ENCODE results near the gene CCDC183. TPM values are rescaled to one million over a fixed set of nuclear protein-coding genes. Genes with fewer than 3 reads are reported as not detected.
"Not testable (repeated sequence)": the region's sequence is repeated elsewhere in the genome, so short reads cannot be mapped to it uniquely, and the experiment has no call there.

Gene CCDC183
- total RNA-seq, 1 experiment from 2014 or later = 1.8 TPM

DNA sequence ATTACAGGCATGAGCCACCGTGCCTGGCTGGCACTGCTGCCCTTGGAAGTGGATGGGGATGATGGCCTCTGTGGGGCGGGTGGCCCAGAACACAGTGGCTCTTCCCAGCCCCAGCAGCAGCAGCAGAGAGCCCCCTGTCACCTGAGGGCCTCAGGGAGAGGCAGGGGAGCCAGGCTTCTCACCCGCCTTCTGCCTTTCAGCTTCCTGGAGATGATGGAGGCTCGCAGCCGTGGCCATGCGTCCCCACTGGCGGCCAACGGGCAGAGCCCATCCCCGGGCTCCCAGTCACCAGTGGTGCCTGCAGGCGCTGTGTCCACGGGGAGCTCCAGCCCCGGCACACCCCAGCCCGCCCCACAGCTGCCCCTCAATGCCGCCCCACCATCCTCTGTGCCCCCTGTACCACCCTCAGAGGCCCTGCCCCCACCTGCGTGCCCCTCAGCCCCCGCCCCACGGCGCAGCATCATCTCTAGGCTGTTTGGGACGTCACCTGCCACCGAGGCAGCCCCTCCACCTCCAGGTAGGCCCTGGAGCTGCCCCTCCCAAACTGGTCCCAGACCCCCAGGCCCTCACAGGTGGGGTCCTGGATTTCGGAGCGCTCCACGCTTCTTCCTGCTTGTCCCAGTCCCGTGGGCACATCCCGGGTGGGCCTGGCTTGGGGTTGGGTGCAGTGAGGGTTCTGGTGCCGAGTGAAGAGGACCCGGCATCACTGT, 41.2 kb downstream of the CCDC183 start:
- no peak for DNase-seq (ENCODE audit: extremely low read depth, low read depth)

DNA sequence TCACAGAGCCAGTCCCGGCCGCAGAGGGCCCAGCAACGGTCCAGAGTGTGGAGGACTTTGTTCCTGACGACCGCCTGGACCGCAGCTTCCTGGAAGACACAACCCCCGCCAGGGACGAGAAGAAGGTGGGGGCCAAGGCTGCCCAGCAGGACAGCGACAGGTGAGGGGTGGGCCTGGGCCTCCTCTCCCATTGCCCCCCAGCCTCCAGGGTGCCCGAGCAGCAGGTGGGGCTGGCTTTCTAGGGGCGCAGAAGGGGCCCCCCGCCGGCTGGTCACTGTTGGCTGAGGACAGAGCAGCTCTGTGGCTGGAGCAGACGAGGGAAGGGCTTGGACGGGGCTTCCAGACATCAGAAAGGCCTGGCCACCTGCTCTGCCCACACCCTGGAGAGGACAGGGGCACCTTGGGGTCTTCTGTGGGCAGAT, 41.7 kb downstream of the CCDC183 start:
- not testable (repeated sequence) for DNase-seq (ENCODE audit: extremely low read depth, low read depth)

GRCh38 chr9:136838314-136839228, 42.4 kb downstream of the CCDC183 start:
- no peak for DNase-seq (ENCODE audit: extremely low read depth, low read depth)

GRCh38 chr9:136839229-136840139, 43.3 kb downstream of the CCDC183 start:
- DNase-seq (ENCODE audit: extremely low read depth, low read depth) = no peak

- DNase-seq (ENCODE audit: extremely low read depth, low read depth) = no peak
Measured at GRCh38 chr9:136840140-136840876, 44.2 kb downstream of the CCDC183 start.

GRCh38 chr9:136840877-136841645, 44.9 kb downstream of the CCDC183 start:
- peak; percentile 30 for DNase-seq (ENCODE audit: extremely low read depth, low read depth)

DNA sequence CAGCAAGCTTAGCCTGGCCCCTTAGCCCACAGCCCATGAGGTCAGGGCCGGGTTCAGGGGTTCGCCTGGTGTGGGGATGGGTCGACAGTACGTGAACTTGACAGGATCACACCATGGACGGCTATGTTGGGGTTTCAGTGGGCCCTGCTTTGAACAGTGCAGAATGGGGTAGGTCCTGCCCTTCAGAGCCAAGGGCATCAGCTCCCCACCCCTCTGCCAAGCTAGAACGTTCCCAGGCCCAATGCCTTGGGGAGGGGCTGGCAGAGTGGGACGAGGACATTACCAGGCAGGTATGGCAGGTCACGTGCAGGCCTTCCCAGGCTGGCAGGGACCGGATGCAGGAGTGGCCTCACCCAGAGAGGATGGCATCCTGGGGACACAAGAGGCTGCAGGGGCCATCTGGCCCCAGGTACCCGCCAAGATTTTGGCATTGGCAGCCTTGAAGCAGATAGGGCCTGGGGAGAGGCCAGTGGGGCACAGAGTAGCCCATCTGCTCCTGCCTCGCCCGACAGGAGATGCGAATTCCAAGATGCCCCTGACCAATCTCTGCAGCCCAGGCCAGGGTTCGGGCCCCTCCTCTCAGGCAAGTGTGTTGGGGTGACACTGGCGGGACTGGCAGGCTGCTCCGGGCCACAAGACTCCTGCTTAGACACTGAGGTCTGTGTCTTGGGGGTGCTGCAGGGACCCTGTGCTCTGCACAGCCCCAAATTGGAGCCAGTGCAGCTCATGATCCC, 45.7 kb downstream of the CCDC183 start:
- DNase-seq (ENCODE audit: extremely low read depth, low read depth) = not testable (repeated sequence)

DNA sequence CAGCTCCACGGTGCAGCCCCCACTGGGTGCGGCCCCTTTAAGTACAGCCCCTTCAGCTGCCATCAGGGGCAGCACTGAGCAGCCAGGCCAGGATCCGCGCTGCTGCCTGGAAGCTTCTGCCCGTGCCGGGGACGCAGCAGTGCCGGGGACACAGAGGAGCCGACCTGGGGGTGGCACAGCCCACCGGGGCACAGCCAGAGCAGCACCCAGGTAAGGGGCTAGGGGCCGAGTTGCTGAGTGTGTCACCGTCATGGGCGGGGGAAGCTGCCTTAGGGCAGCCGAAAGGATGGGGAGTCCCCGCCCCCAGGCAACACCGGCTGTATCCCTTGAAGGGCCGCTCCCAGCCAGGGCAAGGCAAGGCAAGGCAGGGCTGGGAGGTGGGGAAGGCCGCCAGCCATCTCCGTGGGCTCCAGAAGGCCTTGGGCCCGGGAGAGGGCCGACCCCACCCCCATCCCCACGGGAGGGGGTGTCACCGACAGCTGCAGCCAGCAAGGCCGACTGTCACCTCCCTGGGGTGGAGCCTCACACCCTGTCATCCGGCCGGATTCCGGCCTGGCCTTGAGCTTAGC, 46.3 kb downstream of the CCDC183 start, which contains the start of gene AJM1:
AJM1 (plus strand) TSS at position 99 of the 569 bp plus-strand sequence. CDS start 1,937 bp downstream, outside the sequence.
- peak; percentile 73 for DNase-seq (ENCODE audit: extremely low read depth, low read depth)

- not testable (repeated sequence) for DNase-seq (ENCODE audit: extremely low read depth, low read depth)
Measured at GRCh38 chr9:136843159-136843800, 47.1 kb downstream of the CCDC183 start.

DNA sequence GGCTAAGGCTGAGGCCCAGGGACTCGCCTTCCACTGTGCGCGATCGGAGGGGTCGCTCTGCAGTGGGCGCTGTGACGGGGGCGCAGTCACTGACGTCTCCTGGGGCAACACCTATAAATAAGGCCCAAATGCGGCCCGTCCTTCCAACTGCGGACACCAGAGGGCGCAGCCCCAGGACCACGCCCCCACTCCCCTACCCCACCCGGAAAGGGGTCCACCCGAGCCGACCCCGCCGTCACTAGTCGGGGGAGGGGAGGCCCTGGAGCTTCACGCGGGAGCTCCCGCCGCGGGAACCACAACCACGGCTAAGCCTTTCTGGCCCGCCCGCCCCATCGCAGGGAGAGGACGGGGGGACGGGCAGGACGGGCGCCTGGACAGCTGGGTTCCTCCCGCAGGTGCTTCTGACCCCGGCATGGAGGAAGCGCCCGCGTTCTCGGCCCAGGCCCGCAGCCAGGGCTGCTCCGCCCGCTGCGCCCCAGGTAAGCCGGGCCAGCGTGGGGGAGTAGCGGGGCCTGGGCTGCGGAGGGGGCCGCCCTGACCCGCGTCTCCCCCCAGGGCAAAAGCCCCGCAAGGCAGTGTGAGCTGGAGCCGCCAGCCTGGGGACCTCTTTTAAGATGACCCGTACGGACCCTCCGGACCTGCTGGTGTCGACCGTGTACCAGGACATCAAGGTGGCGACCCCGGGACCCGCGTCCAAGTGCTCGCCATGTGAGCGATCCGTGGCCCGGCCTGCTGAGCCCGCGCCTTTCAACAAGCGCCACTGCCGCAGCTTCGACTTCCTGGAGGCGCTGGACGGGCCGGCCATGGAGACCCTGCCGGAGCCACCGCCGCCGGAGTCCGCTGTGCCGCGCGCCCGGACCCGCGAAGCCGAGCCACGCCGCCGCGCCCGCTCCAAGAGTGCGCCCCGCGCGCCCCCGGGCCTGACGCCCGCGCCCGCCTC, 47.9 kb downstream of the CCDC183 start:
- not testable (repeated sequence) for DNase-seq (ENCODE audit: extremely low read depth, low read depth)

DNA sequence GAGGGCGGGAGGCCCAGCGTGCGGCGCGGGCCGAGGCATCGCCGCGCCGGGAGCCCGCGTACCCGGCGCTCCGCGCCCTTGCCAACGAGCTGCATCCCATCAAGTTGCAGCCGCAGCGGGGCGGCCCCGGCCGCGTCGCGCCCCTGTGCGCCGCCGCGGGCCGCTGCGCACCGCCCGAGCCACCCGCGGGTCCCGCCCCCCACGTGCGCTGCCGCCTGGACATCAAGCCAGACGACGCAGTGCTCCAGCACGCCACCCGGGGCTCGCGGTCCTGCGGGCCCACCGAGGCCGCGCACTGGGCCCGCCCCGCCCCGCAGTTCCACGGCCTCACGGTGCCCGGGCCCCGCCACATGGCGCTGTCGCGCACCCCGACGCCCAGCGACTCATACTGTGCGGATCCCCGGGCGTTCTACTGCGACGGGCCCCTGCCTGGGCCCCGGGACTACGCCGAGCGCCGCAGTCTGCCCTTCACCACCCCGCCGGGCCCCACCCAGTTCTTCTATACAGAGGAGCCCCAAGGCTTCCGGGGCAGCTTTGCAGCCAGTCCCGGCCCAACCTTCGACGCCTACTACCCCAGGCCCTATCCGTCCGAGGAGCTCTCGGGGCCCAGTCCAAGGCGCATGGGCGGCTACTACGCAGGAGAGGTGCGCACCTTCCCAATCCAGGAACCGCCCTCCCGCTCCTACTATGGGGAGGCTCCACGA, 48.8 kb downstream of the CCDC183 start:
- DNase-seq (ENCODE audit: extremely low read depth, low read depth) = no peak

DNA sequence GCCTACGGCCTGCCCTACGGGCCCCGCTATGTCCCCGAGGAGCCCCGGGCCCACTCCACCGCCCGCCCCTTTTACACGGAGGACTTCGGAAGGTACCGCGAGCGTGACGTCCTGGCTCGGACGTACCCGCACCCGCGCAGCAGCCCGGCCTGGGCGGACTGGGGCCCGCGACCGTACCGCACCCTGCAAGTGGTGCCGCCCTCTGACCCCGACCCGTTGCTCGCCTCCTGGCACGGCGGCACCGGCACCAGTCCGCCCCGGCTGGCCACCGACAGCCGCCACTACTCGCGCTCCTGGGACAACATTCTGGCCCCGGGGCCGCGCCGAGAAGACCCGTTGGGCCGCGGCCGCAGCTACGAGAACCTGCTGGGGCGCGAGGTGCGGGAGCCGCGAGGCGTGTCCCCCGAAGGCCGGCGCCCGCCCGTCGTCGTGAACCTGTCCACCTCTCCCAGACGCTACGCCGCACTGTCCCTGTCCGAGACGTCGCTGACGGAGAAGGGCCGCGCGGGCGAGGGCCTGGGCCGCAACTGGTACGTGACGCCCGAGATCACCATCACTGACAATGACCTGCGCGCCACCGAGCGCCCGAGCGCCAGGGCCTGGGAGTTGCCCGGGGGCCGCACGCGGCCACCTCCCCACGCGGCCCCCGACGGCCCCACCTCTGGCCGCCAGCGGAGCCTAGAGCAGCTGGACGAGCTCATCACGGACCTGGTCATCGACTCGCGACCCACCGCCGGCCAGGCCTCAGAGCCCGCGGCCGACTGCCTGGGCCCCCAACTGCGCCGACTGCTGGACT, 49.5 kb downstream of the CCDC183 start:
- no peak for DNase-seq (ENCODE audit: extremely low read depth, low read depth)

GRCh38 chr9:136846376-136847087, 50.4 kb downstream of the CCDC183 start:
- DNase-seq (ENCODE audit: extremely low read depth, low read depth) = no peak

DNA sequence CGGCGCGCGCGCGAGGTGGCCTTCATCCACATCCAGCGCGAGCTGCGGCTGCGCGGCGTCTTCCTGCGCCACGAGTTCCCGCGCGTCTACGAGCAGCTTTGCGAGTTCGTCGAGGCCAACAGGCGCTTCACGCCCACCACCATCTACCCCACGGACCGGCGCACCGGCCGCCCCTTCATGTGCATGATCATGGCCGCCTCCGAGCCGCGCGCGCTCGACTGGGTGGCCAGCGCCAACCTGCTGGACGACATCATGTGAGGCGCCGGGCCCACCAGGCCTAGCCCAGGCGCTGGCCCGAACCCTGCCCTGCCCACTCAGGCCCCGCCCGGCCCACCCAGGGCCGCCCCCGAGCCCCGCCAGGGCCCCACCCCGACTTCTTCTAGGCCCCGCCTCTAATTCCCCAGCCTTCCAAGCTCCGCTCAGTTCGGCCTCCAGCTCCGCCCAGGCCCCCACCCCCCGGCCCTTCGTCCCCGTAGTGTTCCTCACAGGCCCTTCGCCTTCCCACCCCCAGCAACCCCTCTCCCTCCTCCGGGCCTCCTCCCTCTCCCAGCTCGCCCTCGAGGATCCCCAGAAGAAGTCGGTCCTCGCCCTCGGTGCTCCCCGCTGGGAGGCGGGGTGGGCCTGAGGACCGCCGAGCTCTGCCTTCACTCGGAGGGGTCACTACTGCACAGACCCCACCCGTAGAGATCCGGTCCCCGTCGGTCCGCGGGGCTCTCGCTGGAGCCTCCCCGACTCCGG, 51.1 kb downstream of the CCDC183 start:
- DNase-seq (ENCODE audit: extremely low read depth, low read depth) = peak; percentile 56

Measured in NCI-H460 (cell line).